SHP77 (cell line): ENCODE data around the gene PANK1.
"Not testable (repeated sequence)": the region's sequence is repeated elsewhere in the genome, so short reads cannot be mapped to it uniquely, and the experiment has no call there.

ENCODE experiments used
- DNase-seq, 2 experiments: peaks; one replicate each; lab custom pipeline; 2025; lab: John Stamatoyannopoulos, UW

The PANK1 gene

GRCh38 chr10:89651916-89652573, 7.0 kb upstream of the PANK1 start:
- no peak for DNase-seq

GRCh38 chr10:89651205-89651915, 6.3 kb upstream of the PANK1 start:
- no peak for DNase-seq

DNA sequence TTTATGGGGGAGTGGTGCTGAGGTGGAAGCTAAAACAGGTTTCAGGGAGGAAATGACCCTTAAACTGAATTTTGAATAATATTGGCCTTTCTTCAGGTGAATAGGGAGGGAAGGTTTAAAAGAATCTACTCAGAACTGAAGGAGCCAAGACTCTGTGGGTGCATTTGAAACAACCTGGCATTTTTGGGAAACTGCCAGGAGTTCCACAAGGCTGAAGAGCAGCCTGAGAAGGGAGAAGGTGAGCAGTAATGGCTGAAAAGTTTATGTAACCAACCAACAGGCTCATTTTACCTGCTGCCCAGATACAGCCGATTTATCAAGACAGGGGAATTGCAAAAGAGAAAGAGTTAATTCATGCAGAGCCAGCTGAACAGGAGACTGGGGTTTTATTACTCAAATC, 4.0 kb upstream of the PANK1 start:
- no peak for DNase-seq

- no peak for DNase-seq
Measured at GRCh38 chr10:89648074-89648473, 3.0 kb upstream of the PANK1 start.

GRCh38 chr10:89646889-89647657, 2.0 kb upstream of the PANK1 start:
- DNase-seq, result no peak

DNA sequence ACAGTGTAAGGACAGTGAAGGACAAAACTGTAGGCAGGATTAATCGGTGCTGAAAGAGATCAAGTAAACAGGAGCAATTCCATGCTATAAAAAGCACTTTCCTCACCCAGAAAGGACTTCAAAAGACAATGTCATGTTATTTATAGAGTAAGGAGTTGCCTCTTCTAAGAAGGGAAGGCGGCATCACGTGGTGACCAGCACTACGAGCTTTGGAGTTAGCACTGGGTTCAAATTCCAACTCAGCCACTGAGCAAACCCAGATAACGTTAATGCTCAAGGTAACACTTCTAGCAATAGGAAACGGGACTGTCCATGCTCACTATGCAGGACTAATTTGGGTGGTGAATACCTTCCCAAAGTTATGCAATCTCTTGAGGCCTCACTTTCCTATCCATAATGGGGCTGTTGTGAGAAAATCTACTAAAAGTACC, 715 bp upstream of the PANK1 start:
- DNase-seq, result no peak

DNA sequence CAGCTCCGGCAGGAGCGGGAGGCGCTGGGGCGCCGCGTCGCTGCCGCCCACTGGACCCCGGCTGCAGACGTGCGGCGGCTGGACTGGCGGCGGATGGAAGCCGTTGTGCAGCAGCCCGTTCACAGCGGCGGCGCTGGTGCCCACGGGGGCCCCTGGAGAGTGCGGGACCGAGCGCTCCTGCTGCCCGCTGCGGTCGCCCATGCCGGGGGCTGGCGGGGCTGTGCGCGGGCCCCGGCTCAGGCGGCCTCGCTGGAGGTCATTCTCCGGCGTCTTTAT, 413 bp downstream of the PANK1 start:
- DNase-seq, result no peak

DNA sequence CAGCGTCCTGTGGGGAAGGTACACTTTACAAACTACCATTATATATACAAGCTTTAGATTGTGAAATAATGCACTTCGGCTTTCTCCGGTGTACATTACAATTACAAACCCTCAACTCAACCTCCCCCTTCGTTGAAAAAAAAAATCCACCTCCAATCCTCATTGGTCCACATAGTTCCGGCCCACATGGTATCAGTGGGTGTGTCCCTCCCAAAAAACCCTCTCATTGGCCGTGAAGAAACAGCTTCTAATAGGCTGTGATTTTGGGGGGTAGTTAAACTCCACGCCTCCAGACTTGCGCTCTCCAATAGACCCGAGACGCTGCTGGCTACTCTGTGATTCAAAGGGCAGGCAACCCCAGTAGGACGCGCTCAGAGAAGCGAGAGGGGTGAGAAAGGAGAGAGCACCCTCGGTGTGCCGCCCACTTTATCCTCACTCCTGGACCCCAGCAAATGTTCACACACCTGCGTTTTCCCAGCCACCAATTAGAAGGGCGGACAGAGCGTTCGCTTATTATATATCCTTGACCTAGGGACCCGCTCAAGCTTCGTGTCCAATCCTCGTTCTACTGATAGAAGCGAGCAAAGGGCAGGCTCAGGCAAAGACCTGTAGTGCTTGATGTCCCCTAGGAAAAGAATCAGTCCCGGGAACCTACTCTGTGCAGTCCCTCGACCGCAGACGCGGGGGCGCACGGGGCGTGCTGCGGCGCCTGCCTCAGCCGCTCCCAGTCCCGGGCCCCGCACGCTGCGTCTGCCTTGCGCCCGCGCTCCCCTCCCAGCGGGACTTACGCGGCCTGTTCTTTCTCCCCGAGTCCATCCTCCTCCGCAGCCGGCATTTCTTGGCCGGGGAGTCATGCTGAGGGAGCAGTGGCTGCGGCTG, 991 bp downstream of the PANK1 start:
- DNase-seq, result peak; percentile 82 to 83

GRCh38 chr10:89643431-89643811, 1.6 kb downstream of the PANK1 start:
- DNase-seq, result no peak

DNA sequence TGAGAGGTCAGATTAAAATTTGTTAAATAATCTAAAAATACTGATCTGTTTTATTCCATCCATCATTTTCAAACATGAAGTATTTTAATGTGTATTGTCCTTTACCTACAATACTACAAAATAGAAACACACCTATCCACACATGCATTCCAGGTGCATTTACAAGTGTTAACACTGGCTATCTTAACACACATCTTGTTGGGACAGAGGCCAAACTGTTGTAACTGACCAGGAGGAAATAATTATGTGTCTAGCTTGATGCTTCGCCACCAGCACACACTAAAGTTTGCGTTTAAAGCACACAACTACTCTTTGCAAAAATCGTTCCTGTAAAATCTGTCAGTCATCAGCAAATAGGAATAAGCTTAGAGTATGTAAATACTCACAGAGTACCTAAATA, 2.8 kb downstream of the PANK1 start:
- no peak for DNase-seq

GRCh38 chr10:89640241-89640640, 4.8 kb downstream of the PANK1 start:
- no peak for DNase-seq

DNA sequence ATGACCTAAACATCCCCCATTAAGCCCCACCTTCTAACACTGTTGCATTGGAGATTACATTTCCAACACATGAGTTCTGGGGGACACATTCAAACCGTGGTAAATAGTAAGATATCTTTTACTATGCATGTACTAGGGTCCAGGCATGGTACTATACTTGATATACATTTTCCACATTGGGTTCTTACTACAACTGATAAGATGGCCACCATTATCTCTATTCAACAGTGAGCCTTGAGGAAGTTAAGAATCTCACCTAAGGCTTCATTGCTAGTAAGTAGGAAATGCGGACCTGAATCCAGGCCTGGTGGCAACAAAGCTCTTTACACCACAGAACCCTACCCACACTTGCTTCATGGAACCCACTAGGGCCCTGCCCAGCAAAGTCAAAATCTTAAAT, 5.7 kb downstream of the PANK1 start:
- DNase-seq, result no peak

- no peak for DNase-seq
Measured at GRCh38 chr10:89637113-89637512, 7.9 kb downstream of the PANK1 start.

DNA sequence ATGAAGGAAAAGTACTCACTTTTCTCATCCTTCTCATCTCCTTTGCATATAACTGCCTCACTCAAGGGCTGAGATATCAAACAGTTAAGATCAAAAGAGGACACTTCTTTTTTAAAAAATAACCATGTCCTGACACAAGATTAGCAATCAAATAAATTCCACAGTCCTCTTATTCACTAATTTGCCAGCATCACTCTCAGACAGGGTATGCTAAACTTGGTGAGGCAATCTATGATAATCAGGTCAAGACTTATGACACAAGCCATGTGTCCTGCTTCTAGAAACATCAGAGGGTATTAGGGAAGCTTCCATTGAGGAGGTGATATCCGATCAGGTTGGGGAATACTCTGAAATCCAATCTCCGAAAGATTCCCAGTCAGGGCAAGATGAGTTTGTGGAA, 10.4 kb downstream of the PANK1 start:
- no peak for DNase-seq

DNA sequence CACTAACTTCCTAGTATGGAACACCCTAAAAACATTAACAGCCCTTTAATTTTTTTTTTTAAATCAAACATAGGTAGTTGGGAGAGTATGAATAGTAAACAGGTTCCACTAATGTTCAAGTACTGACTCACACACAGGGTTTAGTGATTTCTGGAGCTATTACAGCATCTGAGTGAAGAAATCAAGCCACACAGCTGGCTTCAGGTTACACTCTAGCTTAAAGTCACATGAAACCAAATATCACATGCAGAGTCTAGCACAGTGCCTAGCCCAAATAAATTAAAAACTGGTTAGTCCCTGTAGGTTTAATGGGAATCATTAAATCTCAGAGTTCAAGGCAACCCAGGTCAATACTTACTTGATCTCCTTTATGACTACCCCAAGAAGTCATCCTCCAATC, 11.6 kb downstream of the PANK1 start:
- no peak for DNase-seq

GRCh38 chr10:89632824-89633223, 12.2 kb downstream of the PANK1 start:
- no peak for DNase-seq

- DNase-seq, result no peak
Measured at GRCh38 chr10:89627830-89628229, 17.2 kb downstream of the PANK1 start.

DNA sequence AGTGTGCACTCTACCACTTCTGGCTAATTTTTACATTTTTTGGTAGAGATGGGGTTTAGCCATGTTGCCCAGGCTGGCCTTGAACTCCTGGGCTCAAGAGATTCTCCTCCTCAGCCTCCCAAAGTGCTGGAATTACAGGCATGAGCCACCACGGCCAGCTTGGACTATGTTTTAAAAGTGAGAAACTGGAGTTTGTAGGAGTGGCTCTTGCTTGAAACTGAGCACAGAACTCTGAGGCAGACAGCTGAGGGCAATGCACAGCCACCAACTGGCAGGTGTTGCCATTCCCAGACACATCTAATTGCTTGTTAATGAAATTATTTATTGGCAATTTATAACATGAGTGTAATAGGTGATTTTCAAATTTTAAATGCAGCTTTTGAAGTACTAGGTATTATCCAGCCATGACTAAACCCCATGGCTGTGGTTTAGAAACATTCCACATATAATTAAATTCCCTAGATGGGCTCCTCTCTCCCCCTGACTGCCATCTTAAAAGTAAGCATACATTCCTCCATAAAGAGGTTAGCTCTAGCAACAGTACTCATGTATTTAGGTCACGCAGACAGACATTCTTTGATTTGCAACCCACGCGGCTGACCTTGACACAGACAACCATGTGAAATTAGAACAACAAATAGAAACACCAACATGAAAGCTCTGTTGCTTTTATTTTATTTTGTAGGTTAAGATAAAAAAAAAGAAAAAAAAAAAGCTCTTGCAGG, 19.8 kb downstream of the PANK1 start:
- no peak for DNase-seq

DNA sequence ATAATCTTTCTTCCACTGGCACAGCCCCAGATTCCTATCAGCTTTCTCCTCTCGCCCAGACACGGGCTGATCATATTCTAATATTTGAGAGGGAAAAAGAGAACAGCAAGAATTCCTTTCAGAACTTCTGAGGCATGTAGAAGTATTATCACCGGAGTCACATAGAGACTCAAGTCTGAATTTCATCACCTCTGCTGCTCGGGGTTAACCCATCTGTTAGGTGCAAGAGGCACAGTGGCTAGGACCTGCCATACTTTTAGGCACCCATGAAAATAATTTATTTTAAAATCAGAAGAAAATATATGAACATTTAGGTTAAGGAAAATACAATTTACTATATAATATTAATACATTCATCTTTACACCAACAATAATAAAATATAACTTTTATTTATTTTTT, 21.0 kb downstream of the PANK1 start:
- DNase-seq, result no peak

GRCh38 chr10:89622151-89622550, 22.9 kb downstream of the PANK1 start:
- DNase-seq, result no peak

DNA sequence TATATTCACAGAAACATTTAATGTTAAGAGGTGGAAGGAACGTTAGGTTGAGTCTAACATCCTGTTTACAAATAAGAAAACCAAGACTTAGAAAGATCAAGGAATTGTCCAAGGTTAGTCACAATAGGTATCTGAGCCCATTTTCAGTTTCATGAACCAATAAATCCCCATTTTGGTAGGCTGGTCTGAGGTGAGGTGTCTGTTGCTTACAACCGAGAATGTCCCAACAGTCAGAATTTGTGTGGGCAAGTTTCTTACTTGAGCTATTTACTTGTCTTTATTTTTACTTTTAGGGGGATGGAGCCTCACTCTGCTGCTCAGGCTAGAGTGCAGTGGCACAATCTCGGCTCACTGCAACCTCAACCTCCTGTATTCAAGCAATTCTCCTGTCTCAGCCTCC, 23.6 kb downstream of the PANK1 start:
- DNase-seq, result no peak

DNA sequence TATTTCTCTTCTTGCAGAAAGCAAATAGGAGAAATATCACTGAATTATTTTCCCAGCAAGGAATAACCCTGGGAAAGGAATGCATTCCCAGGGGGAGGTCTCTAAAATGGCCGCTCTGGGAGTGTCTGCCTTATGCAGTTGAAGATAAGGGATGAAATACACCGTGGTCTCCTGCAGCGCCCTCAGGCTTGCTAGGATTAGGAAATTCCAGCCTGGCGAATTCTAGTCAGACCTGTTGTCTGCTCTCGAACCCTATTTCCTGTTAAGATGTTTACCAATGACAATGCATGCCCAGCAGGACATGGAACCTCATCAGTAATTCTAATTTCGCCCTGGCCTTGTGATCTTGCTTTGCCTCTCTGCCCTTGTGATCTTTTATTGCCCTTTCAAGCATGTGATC, 24.7 kb downstream of the PANK1 start:
- DNase-seq, result not testable (repeated sequence)
